Endometrial microvascular endothelial cells (primary cell): Measurements from ENCODE around the gene NHERF1. TPM values are rescaled to one million over a fixed set of nuclear protein-coding genes. Genes with fewer than 3 reads are reported as not detected.

ENCODE experiments used
- in situ Hi-C: cut with HindIII; loops from 2 replicates; pipeline ENCODE4 v1.10.0; 2017; ENCODE audit warnings: low sequenced_read_pairs, low pct_unique_long_range_greater_than_20kb; ENCODE audit errors: inconsistent ontology term
- total RNA-seq: library from RNA; depleted of rRNA; stranded (reverse); fragments of >200 nt; gene quantifications from one replicate; pipeline ENCODE4 v1.2.3, GENCODE V29; 2015; ENCODE audit errors: inconsistent ontology term

Gene NHERF1
- 23.1 TPM for total RNA-seq

DNA sequence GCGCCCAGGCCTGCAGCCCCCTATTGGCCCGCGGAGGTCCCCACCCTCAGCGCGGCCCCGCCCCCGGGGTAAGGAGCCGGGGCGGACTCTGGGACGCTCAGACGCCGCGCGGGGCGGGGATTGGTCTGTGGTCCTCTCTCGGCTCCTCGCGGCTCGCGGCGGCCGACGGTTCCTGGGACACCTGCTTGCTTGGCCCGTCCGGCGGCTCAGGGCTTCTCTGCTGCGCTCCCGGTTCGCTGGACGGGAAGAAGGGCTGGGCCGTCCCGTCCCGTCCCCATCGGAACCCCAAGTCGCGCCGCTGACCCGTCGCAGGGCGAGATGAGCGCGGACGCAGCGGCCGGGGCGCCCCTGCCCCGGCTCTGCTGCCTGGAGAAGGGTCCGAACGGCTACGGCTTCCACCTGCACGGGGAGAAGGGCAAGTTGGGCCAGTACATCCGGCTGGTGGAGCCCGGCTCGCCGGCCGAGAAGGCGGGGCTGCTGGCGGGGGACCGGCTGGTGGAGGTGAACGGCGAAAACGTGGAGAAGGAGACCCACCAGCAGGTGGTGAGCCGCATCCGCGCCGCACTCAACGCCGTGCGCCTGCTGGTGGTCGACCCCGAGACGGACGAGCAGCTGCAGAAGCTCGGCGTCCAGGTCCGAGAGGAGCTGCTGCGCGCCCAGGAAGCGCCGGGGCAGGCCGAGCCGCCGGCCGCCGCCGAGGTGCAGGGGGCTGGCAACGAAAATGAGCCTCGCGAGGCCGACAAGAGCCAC lies at the start of gene NHERF1:
TSS of gene NHERF1 (plus strand) at position 100 of the 750 bp plus-strand sequence. CDS start at position 319, 219 bp downstream.
- in situ Hi-C loops, result no loop called here

DNA sequence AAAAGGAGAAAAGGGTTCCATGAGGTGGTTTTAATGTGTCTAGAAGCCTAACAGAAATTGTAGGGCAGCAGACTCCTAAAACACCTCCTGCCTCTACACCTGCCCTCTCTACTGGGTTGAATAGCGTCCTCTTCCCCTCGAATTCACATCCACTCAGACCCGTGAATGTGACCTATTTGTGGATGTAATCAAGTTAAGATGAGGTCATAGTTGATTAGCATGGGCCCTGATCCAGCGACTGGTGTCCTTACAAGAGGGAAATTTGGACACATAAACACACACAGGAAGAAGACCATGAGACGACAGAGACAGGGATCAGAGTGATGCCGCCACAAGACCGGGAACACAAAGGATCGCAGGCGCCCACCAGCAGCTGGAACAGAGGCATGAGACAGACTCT lies 49.2 kb upstream of the NHERF1 start:
- in situ Hi-C loops, result no loop called here

DNA sequence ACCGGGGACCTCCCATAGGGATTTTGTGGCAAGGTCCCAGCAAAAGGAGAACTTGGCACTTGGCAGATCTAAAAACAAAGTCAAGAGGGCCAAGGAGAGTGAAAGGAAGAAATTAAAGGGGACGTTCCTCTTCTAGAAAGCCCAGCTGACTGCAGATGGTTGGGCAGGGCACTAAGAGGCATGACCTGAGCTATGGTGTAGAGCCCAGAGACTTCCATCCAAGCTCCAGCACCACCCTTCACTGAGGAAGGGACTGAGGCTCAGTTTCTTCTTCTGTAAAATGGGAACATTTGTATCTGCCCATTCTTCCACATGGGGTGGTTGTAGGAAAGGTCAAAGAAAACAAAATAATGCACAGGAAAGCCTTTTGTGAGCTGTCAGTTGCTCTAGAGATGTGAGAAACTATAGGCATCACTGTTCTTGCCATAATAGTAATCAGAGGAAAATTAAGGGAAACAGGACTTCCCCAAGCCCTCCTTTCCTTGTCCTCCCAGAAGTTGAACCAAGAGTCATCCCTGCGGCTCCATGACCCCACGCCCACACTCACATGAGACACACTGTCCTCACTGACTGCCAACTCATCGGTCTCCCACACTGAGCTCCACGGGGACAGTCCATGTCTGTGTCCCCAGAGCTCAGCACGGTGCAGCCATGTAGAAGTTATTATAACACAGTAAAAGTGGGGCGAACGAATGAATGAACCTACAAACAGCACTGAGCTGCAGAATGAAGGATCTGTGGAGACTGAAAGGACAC lies 46.1 kb upstream of the NHERF1 start:
- in situ Hi-C loops, result no loop called here

DNA sequence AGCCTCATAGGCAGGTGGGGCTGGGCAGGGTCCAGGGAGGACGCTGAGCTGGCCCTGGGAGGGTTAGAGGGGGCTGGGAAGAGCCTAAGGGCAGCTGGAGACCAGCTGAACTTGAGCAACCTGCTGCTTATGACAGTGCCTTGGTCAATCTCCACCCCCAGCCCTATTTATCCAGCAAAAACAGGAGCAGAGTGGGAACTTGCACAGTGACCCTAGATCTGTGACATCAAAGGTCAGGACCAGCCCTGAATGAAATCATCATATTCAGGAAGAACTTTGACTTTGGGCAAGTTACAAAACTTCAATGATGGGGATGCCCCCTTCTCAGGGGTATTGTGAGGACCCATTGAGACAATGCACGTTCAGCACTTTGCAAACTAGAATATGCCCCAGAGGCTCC lies 45.1 kb upstream of the NHERF1 start:
- in situ Hi-C loops, result no loop called here

DNA sequence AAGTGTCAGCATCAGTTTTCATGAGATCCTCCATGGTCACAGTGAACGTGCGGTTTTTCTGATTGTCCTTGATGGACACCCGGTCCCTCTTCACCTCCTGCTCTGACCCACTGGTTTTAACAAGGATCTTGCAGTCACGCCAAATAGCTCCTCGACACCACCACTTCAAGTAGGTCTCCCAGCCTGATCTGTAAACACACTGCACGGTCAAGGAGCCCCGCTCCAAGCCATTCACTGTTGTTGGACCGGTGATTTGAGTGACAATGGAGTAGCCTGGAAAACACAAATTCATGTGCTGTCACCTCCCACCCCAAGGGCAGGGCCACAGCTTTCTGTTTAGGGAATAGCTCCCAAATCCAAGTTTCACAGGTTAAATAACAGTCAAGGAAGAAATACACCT lies 43.9 kb upstream of the NHERF1 start:
- in situ Hi-C loops, result no loop called here

DNA sequence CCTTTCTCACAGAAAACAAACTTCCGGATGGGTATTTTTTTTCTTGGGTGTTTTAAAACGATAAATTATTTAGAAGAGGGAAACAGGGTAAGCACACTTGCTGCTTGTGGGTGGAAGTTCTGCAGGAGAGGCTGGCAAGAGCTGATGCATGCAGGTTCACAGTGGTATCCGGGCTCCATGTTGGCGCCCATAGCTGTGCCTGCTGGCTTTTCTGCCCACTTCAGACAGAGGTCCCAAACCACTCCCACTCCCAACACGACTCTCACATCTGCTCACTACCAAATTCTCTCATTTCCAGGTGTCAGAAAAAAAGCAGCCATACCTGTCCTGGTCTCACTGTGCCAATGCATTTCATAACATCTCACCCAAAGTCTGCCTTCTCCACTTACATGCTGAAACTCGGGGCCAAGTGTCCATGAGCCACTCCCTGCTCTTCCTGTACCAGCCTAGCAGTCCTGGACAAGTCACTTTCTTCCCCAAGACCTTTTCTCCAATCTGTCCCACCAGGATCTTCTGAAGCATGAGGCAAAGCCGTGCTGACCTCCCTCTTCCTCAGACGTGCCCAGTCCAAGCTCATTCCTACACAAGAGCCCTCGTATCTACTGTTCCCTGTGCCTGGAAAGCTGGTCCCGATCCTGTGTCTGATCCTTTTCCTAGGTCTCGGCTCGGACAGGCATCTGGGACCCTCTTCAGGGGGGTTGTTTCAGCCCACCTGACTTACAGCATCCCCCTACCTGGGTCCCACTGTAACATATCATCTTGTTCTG lies 37.2 kb upstream of the NHERF1 start:
- in situ Hi-C loops, result no loop called here

DNA sequence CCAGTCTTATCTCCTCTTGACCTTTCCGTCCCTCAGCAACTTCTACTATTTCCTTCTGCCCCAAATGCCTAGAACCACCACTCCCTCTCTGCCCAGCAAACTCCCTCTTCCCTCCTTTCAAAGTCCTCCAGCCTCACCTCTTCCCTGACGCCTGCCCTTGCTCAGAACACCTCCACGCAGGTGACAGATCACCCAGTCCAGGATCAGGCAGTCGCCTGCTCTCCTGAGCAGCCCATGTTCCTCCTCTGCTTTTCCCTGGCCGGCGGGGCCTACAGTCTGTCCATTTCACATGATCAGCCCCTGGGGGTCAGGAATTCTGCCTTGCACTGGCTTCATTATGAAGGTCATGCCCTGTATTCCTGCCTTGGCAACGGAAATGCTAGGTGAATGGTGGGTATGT lies 36.1 kb upstream of the NHERF1 start:
- in situ Hi-C loops, result no loop called here

DNA sequence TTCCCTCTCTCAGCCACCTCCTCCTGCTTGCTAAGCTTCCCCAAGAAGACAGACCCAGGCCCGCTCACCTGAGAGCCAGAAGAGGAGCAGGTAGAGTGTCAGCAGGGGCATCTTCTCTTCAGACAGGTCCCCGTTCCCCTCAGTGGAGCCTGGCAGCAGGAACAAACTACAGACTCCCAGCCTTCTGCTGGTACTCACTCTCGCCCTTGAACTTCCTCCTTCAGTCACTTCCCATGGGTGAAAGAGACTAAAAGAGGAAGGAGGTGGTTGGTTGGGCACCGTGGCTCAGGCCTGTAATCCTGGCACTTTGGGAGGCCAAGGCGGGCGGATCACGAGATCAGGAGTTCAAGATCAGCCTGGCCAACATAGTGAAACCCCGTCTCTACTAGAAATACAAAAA lies 35.7 kb upstream of the NHERF1 start, which contains the start of gene CD300LF:
TSS of gene CD300LF (minus strand) at position 168 of the 400 bp plus-strand sequence. CDS start at position 111, 57 bp downstream.
- in situ Hi-C loops, result no loop called here

DNA sequence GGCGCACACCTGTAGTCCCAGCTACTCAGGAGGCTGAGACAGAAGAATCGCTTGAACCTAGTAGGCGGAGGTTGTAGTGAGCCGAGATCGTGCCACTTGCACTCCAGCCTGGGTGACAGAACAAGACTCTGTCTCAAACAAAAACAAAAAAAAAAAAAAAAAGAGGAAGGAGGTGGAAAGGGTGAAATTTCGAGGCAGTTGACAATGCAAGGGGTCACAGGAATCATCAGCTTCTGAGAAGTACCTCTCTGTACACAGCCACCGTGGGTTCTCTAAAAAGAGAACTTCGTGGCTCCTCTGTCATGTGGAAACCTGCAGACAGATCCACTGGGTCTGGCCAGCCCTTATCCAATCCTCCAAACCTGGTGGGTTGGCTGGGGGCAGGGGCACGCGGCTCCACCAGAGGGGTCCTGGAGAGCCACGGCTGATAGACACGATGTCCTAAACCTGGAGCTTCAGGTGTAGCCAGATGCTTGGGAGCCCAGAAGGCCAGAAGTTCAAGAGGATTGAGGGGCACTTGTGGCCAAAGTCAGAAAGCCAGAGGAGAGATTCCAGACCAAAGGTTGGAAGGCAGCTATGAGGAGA lies 35.2 kb upstream of the NHERF1 start:
- in situ Hi-C loops, result no loop called here

DNA sequence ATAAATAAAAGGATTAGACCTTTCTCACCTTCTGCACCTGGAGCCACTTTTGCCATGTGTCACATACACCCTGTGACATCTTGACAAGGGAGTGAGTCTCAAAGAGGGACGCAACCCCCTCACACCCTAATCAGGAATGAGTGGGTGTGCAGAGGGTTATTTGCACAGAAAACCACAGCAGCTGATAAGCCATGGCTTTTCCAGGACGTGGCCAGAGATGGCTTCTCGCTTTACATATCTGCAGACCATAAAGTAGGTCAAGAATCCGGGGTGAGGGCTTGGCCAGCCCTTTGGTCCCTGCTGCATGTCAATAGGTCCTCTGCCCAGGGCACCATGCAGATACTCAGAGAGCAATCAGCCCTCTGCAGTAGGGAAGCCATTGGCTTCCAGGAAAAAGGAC lies 33.3 kb upstream of the NHERF1 start:
- in situ Hi-C loops, result no loop called here

DNA sequence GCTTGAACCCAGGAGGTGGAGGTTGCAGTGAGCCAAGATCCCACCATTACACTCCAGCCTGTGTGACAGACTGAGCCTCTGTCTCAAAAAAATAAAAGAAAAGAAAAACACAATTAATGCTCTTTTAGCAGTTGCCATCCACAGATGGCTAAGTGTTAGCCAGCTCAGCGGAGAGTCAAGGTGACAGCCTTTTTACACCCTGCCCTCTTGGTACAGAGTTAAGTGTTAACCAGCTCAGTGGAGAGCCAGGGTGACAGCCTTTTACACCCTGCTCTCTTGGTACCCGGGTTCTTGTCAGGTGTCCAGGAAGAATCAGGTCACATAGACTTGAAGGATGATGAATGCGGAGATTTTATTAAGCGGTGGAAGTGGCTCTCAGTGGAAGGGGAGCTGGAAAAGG lies 27.9 kb upstream of the NHERF1 start:
- in situ Hi-C loops, result no loop called here

DNA sequence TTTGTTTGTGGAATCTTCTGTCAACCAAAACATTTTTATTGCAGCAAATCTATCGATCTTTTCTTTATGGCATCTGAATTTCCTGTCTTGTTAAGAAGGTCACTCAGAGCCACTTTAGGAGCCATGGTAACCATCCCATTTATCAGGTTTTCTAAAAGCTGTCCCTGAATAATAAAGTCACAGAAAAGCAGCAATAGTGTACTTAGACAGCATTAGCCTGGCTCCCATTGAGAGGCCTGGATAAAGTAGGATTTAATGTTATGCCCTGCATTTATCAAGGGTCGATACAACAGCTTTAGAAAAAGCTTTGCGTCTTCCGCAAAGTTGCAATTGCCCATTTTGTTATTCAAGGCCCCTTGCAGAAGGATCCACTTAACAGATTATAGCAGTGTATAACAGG lies 25.6 kb upstream of the NHERF1 start:
- in situ Hi-C loops, result no loop called here

DNA sequence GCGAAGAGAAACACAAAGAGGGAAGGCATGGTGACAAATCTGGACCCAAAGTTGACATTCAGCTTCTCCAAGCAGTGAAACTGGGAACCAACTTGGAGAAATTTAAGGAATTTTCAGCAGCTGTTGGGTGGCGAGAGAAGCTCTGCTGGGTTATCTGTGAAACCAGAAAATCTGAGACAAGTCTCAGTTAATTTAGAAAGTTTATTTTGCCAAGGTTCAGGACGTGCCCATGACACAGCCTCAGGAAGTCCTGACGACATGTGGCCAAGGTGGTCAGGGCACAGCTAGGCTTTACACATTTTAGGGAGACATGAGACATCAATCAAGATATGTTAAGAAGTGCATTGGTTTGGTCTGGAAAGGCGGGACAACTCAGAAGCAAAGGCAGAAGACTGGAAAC lies 24.5 kb upstream of the NHERF1 start:
- in situ Hi-C loops, result no loop called here

DNA sequence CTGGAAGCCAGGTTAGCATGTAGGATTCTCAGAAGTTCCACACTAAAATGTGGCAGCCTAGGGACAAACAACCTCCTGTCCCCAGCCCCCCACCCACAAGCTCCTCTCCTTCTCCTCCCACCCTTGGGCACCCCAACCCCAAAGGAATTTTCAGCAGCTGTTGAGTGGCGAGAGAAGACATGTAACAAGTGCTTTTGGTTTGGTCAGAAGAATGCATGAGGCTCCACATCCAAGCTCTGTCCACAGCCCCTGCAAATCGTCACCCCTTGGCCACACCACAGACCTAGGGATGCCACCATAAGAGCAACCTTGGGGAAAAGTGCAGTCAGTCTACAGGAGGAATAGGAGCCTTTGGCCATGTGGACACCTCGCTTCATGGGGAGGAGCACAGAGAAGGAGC lies 23.3 kb upstream of the NHERF1 start:
- in situ Hi-C loops, result no loop called here

DNA sequence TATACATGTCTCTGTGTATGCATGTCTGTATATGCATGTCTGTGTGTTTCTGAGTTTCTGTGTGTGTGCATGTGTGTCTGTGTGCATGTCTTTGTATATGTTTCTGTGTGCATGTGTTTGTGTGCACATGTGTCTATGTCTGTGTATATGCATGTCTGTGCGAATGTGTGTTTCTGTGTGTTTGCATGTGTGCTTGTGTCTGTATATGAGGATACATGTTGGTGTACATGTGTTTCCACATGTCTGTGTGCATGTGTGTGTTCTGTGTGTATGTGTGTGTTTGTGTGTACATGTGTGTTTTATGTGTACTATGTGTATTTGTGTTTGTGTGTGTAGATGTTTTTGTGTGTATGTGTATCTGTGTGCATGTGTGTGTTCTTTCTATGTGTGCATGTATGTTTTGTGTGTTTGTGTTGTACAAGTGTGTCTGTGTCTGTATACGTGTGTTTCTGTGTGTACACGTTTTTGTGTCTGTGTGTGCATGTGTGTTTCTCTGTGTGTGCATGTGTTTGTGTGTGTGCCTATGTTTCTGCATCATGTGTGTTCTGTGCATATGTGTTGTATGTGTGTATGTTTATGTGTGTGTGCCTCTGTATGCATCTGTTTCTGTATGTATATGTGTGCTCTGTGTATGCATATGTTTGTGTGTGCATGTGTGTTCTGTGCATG lies 20.3 kb upstream of the NHERF1 start:
- in situ Hi-C loops, result no loop called here

DNA sequence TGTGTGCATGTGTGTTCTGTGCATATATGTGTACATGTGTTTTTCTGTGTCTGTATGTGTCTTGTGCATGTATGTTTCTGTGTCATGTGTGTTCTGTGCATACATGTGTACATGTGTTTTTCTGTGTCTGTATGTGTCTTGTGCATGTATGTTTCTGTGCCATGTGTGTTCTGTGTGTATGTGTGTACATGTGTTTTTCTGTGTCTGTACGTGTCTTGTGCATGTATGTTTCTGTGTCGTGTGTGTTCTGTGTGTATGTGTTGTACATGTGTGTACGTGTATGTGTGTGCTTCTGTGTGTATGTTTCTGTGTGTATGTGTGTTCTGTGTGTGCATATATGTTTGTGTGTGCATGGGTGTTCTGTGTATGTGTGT lies 19.7 kb upstream of the NHERF1 start:
- in situ Hi-C loops, result no loop called here

DNA sequence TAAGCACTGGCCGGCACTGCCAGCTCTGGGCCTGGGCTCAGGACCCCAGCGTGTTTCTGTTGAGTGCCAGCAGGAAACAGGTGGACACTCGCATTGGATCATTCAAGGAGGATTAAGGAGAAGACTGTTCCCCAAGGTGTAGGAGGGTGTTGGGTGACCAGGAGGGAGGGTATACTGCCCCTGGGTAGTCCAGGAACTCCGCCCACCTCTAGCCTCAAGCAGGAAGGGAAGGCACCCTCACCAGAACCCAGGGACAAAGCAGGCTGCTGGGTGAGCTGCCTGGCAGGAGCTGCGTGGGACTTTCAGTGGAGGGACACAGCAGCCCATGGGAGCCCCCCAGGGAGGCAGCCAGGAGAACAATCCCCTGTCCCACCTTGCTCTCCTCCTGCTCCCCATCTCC lies 19.1 kb upstream of the NHERF1 start:
- in situ Hi-C loops, result no loop called here

DNA sequence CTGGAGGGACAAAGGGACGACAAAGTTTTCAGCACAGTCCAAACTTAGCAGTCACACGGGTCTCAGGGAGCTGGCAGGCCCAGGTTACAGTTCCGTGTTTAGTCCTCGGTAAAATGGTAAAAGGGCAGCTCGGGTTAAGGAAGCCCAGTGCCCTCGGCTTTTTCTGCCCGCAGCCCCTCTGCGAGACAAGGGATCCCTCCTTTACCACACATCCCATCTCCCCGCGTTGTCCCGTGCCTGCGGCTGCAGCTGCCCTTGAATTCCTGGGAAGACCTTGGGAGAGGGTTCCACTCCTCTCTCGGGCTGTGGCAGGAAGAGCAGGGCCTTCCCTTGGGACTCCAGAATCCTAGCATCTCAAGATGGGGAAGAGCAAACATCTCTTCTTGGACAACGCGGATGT lies 18.6 kb upstream of the NHERF1 start:
- in situ Hi-C loops, result no loop called here
